ENCODE data around the gene NIPBL.
"Not testable (repeated sequence)": the region's sequence is repeated elsewhere in the genome, so short reads cannot be mapped to it uniquely, and the experiment has no call there.

NIPBL gene

GRCh38 chr5:36876299-36876964 is at the start of gene NIPBL:
TSS of gene NIPBL (plus strand) at chr5:36876769. CDS start at chr5:36953697, 76,928 bp downstream.
- peaks cover 6% of the 10 kb centered on the region for H3K36me3 Mint-ChIP-seq
- peak; percentile 85 for ATAC-seq

GRCh38 chr5:36832274-36832673 is 44.3 kb upstream of the NIPBL start:
- no peaks in the 10 kb centered on the region for H3K4me1 Mint-ChIP-seq
- no peak for ATAC-seq
- peaks cover 9% of the 10 kb centered on the region for H3K27me3 Mint-ChIP-seq
- no peaks in the 10 kb centered on the region for H3K36me3 Mint-ChIP-seq
- no peak overlapping the region for H3K4me3 Mint-ChIP-seq
- no peaks in the 10 kb centered on the region for H3K9me3 Mint-ChIP-seq
- no peak overlapping the region for H3K27ac Mint-ChIP-seq

More at GRCh38 chr5:36876299-36876964, at the start of gene NIPBL:
- no peaks in the 10 kb centered on the region for H3K27me3 Mint-ChIP-seq
- H3K4me3 Mint-ChIP-seq = peak within 1 kb of the TSS; percentile 97
- H3K4me1 Mint-ChIP-seq = peaks cover 42% of the 10 kb centered on the region
- H3K27ac Mint-ChIP-seq = peak within 1 kb of the TSS; percentile 98
- H3K9me3 Mint-ChIP-seq = no peaks in the 10 kb centered on the region

GRCh38 chr5:36836831-36837230 is 39.7 kb upstream of the NIPBL start:
- no peak overlapping the region for H3K27ac Mint-ChIP-seq
- H3K4me1 Mint-ChIP-seq = peaks cover 6% of the 10 kb centered on the region
- H3K9me3 Mint-ChIP-seq = no peaks in the 10 kb centered on the region
- H3K36me3 Mint-ChIP-seq = no peaks in the 10 kb centered on the region
- no peaks in the 10 kb centered on the region for H3K27me3 Mint-ChIP-seq
- H3K4me3 Mint-ChIP-seq = no peak overlapping the region
- no peak for ATAC-seq

- Mint-ChIP-seq H3K36me3 (no peaks in the 10 kb centered on the region), H3K4me1 (peaks cover 19% of the 10 kb centered on the region)
Measured at GRCh38 chr5:36839489-36840476, 36.8 kb upstream of the NIPBL start.

GRCh38 chr5:36841677-36842076 is 34.9 kb upstream of the NIPBL start:
- H3K9me3 Mint-ChIP-seq = no peaks in the 10 kb centered on the region
- ATAC-seq = no peak
- no peak overlapping the region for H3K4me3 Mint-ChIP-seq
- no peak overlapping the region for H3K27ac Mint-ChIP-seq
- no peaks in the 10 kb centered on the region for H3K36me3 Mint-ChIP-seq
- no peaks in the 10 kb centered on the region for H3K27me3 Mint-ChIP-seq
- peaks cover 24% of the 10 kb centered on the region for H3K4me1 Mint-ChIP-seq

More at GRCh38 chr5:36839489-36840476, 36.8 kb upstream of the NIPBL start:
- Mint-ChIP-seq H3K4me3 (no peak overlapping the region), H3K9me3 (no peaks in the 10 kb centered on the region), H3K27me3 (no peaks in the 10 kb centered on the region), H3K27ac (no peak overlapping the region)
- ATAC-seq = no peak

GRCh38 chr5:36842087-36842486 is 34.5 kb upstream of the NIPBL start:
- H3K27ac Mint-ChIP-seq = no peak overlapping the region
- no peaks in the 10 kb centered on the region for H3K27me3 Mint-ChIP-seq
- H3K9me3 Mint-ChIP-seq = no peaks in the 10 kb centered on the region
- ATAC-seq = no peak
- H3K4me1 Mint-ChIP-seq = peaks cover 24% of the 10 kb centered on the region
- H3K4me3 Mint-ChIP-seq = no peak overlapping the region
- no peaks in the 10 kb centered on the region for H3K36me3 Mint-ChIP-seq

- H3K4me1 Mint-ChIP-seq = peaks cover 24% of the 10 kb centered on the region
- no peaks in the 10 kb centered on the region for H3K27me3 Mint-ChIP-seq
- peaks cover 3% of the 10 kb centered on the region for H3K9me3 Mint-ChIP-seq
- H3K27ac Mint-ChIP-seq = no peak overlapping the region
- ATAC-seq = no peak
- no peaks in the 10 kb centered on the region for H3K36me3 Mint-ChIP-seq
- H3K4me3 Mint-ChIP-seq = no peak overlapping the region
Measured at GRCh38 chr5:36844305-36844704, 32.3 kb upstream of the NIPBL start.

- H3K36me3 Mint-ChIP-seq, H3K27ac Mint-ChIP-seq, H3K9me3 Mint-ChIP-seq, ATAC-seq, H3K27me3 Mint-ChIP-seq, H3K4me3 Mint-ChIP-seq: not testable (repeated sequence)
- H3K4me1 Mint-ChIP-seq = peaks cover 12% of the 10 kb centered on the region
Measured at GRCh38 chr5:36848545-36848944, 28.0 kb upstream of the NIPBL start.

- H3K9me3 Mint-ChIP-seq, H3K27me3 Mint-ChIP-seq, H3K36me3 Mint-ChIP-seq, H3K4me3 Mint-ChIP-seq, H3K4me1 Mint-ChIP-seq, H3K27ac Mint-ChIP-seq, ATAC-seq: not testable (repeated sequence)
Measured at GRCh38 chr5:36852903-36853302, 23.7 kb upstream of the NIPBL start.

- no peak overlapping the region for H3K27ac Mint-ChIP-seq
- H3K36me3 Mint-ChIP-seq = no peaks in the 10 kb centered on the region
- ATAC-seq = no peak
- no peak overlapping the region for H3K4me3 Mint-ChIP-seq
- H3K9me3 Mint-ChIP-seq = no peaks in the 10 kb centered on the region
- H3K4me1 Mint-ChIP-seq = no peaks in the 10 kb centered on the region
- H3K27me3 Mint-ChIP-seq = no peaks in the 10 kb centered on the region
Measured at GRCh38 chr5:36854402-36855140, 22.0 kb upstream of the NIPBL start.

GRCh38 chr5:36855141-36855495 is 21.5 kb upstream of the NIPBL start:
- Mint-ChIP-seq H3K27ac (no peak overlapping the region), H3K4me3 (no peak overlapping the region), H3K9me3 (no peaks in the 10 kb centered on the region), H3K36me3 (no peaks in the 10 kb centered on the region), H3K4me1 (no peaks in the 10 kb centered on the region), H3K27me3 (no peaks in the 10 kb centered on the region)
- ATAC-seq = no peak

GRCh38 chr5:36861871-36862270 is 14.7 kb upstream of the NIPBL start:
- no peak for ATAC-seq
- H3K36me3 Mint-ChIP-seq = peaks cover 9% of the 10 kb centered on the region
- H3K27ac Mint-ChIP-seq = no peak overlapping the region
- H3K9me3 Mint-ChIP-seq = no peaks in the 10 kb centered on the region
- peaks cover 10% of the 10 kb centered on the region for H3K27me3 Mint-ChIP-seq
- H3K4me3 Mint-ChIP-seq = no peak overlapping the region
- H3K4me1 Mint-ChIP-seq = no peaks in the 10 kb centered on the region

GRCh38 chr5:36870399-36871040 is 6.0 kb upstream of the NIPBL start:
- peak; percentile 78 for ATAC-seq
- Mint-ChIP-seq H3K9me3 (no peaks in the 10 kb centered on the region), H3K4me3 (no peak overlapping the region), H3K36me3 (peaks cover 20% of the 10 kb centered on the region), H3K27me3 (no peaks in the 10 kb centered on the region), H3K27ac (no peak overlapping the region), H3K4me1 (peaks cover 30% of the 10 kb centered on the region)

GRCh38 chr5:36874465-36874864 is 2.1 kb upstream of the NIPBL start:
- no peak for ATAC-seq
- H3K4me3 Mint-ChIP-seq = peak overlapping the region; percentile 97
- peaks cover 10% of the 10 kb centered on the region for H3K36me3 Mint-ChIP-seq
- H3K9me3 Mint-ChIP-seq = no peaks in the 10 kb centered on the region
- peaks cover 46% of the 10 kb centered on the region for H3K4me1 Mint-ChIP-seq
- peak overlapping the region; percentile 98 for H3K27ac Mint-ChIP-seq
- no peaks in the 10 kb centered on the region for H3K27me3 Mint-ChIP-seq
